Astrocyte of the spinal cord (primary cell): ENCODE results near the gene PPRC1.

Experiments
- DNase-seq: peaks from one replicate; pipeline ENCODE4 v3.0.0; 2011; ENCODE audit warnings: low read depth, low spot score
- H3K4me3 ChIP-seq: 2 replicates; pipeline ENCODE4 v1.5.1; 2011; ENCODE audit warnings: low read depth, mild to moderate bottlenecking, low read length, moderate library complexity
- CTCF ChIP-seq: IDR thresholded peaks from 2 replicates; pipeline ENCODE4 v1.5.1; 2012; ENCODE audit warnings: low read depth, mild to moderate bottlenecking, low read length, inconsistent platforms
- in situ Hi-C: cut with HindIII; loops from 2 replicates; pipeline ENCODE4 v1.10.0; 2017; ENCODE audit warnings: low sequenced_read_pairs

The PPRC1 gene

DNA sequence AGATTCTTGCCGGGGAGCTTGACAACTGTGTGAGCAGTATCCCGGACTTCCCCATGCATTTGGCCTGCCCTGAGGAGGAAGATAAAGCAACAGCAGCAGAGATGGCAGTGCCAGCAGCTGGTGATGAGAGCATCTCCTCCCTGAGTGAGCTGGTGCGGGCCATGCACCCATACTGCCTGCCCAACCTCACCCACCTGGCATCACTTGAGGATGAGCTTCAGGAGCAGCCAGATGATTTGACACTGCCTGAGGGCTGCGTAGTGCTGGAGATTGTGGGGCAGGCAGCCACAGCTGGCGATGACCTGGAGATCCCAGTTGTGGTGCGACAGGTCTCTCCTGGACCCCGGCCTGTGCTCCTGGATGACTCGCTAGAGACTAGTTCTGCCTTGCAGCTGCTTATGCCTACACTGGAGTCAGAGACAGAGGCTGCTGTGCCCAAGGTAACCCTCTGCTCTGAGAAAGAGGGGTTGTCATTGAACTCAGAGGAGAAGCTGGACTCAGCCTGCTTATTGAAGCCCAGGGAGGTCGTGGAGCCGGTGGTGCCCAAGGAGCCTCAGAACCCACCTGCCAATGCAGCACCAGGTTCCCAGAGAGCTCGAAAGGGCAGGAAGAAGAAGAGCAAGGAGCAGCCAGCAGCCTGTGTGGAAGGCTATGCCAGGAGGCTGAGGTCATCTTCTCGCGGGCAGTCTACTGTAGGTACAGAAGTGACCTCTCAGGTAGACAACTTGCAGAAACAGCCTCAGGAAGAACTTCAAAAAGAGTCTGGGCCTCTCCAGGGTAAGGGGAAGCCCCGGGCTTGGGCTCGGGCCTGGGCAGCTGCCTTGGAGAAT is 6.7 kb downstream of the PPRC1 start:
- no peak overlapping the region for H3K4me3 ChIP-seq
- in situ Hi-C loops, result no loop called here
- TF ChIP-seq CTCF, result no peak

GRCh38 chr10:102140218-102140617 is 7.4 kb downstream of the PPRC1 start:
- DNase-seq, result no peak
- in situ Hi-C loops, result no loop called here
- TF ChIP-seq CTCF, result no peak
- no peak overlapping the region for H3K4me3 ChIP-seq

More for the DNA sequence above, 6.7 kb downstream of the PPRC1 start:
- no peak for DNase-seq

DNA sequence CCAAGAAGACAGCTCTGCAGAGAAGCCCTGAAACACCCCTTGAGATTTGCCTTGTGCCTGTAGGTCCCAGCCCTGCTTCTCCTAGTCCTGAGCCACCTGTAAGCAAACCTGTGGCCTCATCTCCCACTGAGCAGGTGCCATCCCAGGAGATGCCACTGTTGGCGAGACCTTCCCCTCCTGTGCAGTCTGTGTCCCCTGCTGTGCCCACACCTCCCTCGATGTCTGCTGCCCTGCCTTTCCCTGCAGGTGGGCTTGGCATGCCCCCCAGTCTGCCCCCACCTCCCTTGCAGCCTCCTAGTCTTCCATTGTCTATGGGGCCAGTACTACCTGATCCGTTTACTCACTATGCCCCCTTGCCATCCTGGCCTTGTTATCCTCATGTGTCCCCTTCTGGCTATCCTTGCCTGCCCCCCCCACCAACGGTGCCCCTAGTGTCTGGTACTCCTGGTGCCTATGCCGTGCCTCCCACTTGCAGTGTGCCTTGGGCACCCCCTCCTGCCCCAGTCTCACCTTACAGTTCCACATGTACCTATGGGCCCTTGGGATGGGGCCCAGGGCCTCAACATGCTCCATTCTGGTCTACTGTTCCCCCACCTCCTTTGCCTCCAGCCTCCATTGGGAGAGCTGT is 8.2 kb downstream of the PPRC1 start:
- no peak for DNase-seq
- TF ChIP-seq CTCF, result no peak
- no peak overlapping the region for H3K4me3 ChIP-seq
- in situ Hi-C loops, result no loop called here

DNA sequence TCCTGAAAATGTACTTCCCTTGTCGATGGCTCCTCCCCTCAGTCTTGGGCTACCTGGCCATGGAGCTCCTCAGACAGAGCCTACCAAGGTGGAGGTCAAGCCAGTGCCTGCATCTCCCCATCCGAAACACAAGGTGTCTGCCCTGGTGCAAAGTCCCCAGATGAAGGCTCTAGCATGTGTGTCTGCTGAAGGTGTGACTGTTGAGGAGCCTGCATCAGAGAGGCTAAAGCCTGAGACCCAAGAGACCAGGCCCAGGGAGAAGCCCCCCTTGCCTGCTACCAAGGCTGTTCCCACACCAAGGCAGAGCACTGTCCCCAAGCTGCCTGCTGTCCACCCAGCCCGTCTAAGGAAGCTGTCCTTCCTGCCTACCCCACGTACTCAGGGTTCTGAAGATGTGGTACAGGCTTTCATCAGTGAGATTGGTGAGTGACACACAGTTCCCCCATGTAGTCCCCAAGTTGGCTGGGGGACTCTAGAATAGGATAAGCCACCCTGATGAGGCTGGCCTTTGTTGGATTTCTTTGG is 8.8 kb downstream of the PPRC1 start:
- H3K4me3 ChIP-seq, result no peak overlapping the region
- no peak for DNase-seq
- in situ Hi-C loops, result no loop called here
- TF ChIP-seq CTCF, result no peak

GRCh38 chr10:102146971-102147428 is 14.2 kb downstream of the PPRC1 start:
- in situ Hi-C loops, result no loop called here
- no peak for TF ChIP-seq CTCF
- DNase-seq, result no peak
- H3K4me3 ChIP-seq, result no peak overlapping the region

- no peak overlapping the region for H3K4me3 ChIP-seq
- DNase-seq, result no peak
- in situ Hi-C loops, result no loop called here
- TF ChIP-seq CTCF, result no peak
These were observed 14.7 kb downstream of the PPRC1 start for GRCh38 chr10:102147561-102147960.
